K562 (cell line): Measurements from ENCODE around the gene ZNRF1. TPM values are rescaled to one million over a fixed set of nuclear protein-coding genes. Genes with fewer than 3 reads are reported as not detected.

ENCODE experiments used
- ATAC-seq: fragments of 200-7000 bp; cut with Tn5 transposase; 3 replicates; pipeline ENCODE4 v1.9.1; 2020; ENCODE audit warnings: moderate library complexity
- BruUV-seq: library from RNA; stranded (reverse); fragments of 400-500 nt; replicated peaks from 2 replicates; lab custom pipeline; 2021; lab: Mats Ljungman, UMichigan
- CTCF ChIA-PET: fragments of 300-600 bp; formaldehyde crosslinking; extraction: SDS; loops from one replicate; lab custom pipeline; 2021; ENCODE audit warnings: low intra/inter-chr PET ratio; lab: Yijun Ruan, JAX
- POLR2A ChIA-PET: fragments of 300-600, 350-650 bp; sonication (Branson Sonifier 250); formaldehyde crosslinking; extraction: SDS; loops from one replicate; lab custom pipeline; 2021; ENCODE audit warnings: antibody characterized with exemption, inconsistent platforms; lab: Yijun Ruan, JAX
- DNase-seq, 4 experiments: peaks; one replicate each; pipeline versions ENCODE4 v3.0.0 to v3.0.0-alpha.2; 2011 to 2018; ENCODE audit warnings: low spot score in 3 of 4, mixed read lengths in 3 of 4; ENCODE audit errors: extremely low read depth in 1 of 4
- FAIRE-seq: peaks from 2 replicates; lab custom pipeline; 2011; peaks lifted over from hg19 to GRCh38; lab: Jason Lieb, UNC
- H2AFZ ChIP-seq: 2 replicates; pipeline ENCODE4 v1.6.0; 2011; ENCODE audit warnings: low read depth, low read length, control low read depth, inconsistent platforms
- H3K27ac ChIP-seq: fragments of 200-600 bp; 3 replicates; pipeline ENCODE4 v1.8.0; 2011; ENCODE audit warnings: low read depth, mild to moderate bottlenecking, control low read depth, inconsistent platforms, low read length, moderate library complexity, mixed read lengths; ENCODE audit errors: extremely low read depth
- H3K27me3 ChIP-seq, 2 experiments: fragments of 300-600 bp in 1 of 2; 2 replicates in 1 of 2; 3 replicates in 1 of 2; pipeline versions ENCODE4 v1.6.0 to v1.8.0; 2011; ENCODE audit warnings: inconsistent platforms in 2 of 2, low read length in 2 of 2, mild to moderate bottlenecking in 1 of 2, mixed read lengths in 1 of 2, moderate library complexity in 1 of 2; ENCODE audit not compliant: control insufficient read depth in 2 of 2, insufficient read depth in 2 of 2
- H3K36me3 ChIP-seq: fragments of 300-600 bp; 3 replicates; pipeline ENCODE4 v1.8.0; 2011; ENCODE audit warnings: mild to moderate bottlenecking, low read length, inconsistent platforms; ENCODE audit not compliant: control insufficient read depth, insufficient read depth
- H3K4me1 ChIP-seq, 2 experiments: fragments of 200-600 bp in 1 of 2; replicated peaks in 1 of 2; 2 replicates in 1 of 2; 3 replicates in 1 of 2; pipeline versions ENCODE4 v1.5.1 to v1.8.0; 2011; ENCODE audit warnings: inconsistent platforms in 2 of 2, low read length in 2 of 2, mild to moderate bottlenecking in 1 of 2, mixed read lengths in 1 of 2, moderate library complexity in 1 of 2; ENCODE audit not compliant: control insufficient read depth in 2 of 2, insufficient read depth in 2 of 2
- H3K4me2 ChIP-seq: 2 replicates; pipeline ENCODE4 v1.6.1; 2011; ENCODE audit warnings: low read length, control low read depth, inconsistent platforms, mixed read lengths; ENCODE audit not compliant: insufficient read depth
- H3K4me3 ChIP-seq: fragments of 200-600 bp; sonication (generic), shearing (Covaris generic); 2 replicates; pipeline ENCODE4 v1.5.1; 2016; ENCODE audit warnings: control low read depth, inconsistent platforms
- H3K79me2 ChIP-seq: fragments of 200-600 bp; 3 replicates; pipeline ENCODE4 v1.8.0; 2011; ENCODE audit warnings: low read length, inconsistent platforms; ENCODE audit not compliant: control insufficient read depth, insufficient read depth
- H3K9ac ChIP-seq, 2 experiments: 2 replicates each; pipeline versions ENCODE4 v1.6.0 to v1.6.1; 2011; ENCODE audit warnings: low read depth in 2 of 2, low read length in 2 of 2, control low read depth in 1 of 2, inconsistent platforms in 1 of 2, mild to moderate bottlenecking in 1 of 2, mixed read lengths in 1 of 2; ENCODE audit not compliant: insufficient read depth in 1 of 2
- H3K9me1 ChIP-seq: one replicate; pipeline ENCODE4 v1.6.0; 2011; ENCODE audit warnings: inconsistent platforms, mild to moderate bottlenecking, low read length, moderate library complexity; ENCODE audit not compliant: control insufficient read depth, insufficient read depth
- H3K9me3 ChIP-seq: replicated peaks from 2 replicates; pipeline ENCODE4 v1.5.1; 2011; ENCODE audit warnings: low read depth, low read length, inconsistent platforms; ENCODE audit not compliant: control insufficient read depth, insufficient read depth
- H4K20me1 ChIP-seq: replicated peaks from 2 replicates; pipeline ENCODE4 v1.6.1; 2011; ENCODE audit warnings: low read length, inconsistent platforms, mixed read lengths; ENCODE audit not compliant: control insufficient read depth, insufficient read depth
- BACH1 ChIP-seq: fragments of 200-800 bp; sonication (Bioruptor generic); IDR thresholded peaks from 2 replicates; pipeline ENCODE4 v1.6.1; 2016; ENCODE audit warnings: missing genetic modification characterization, missing compliant biosample characterization
- CLOCK ChIP-seq: fragments of 250-450 bp; sonication (Bioruptor Pico); IDR thresholded peaks from 2 replicates; pipeline ENCODE4 v1.4.0; 2020; ENCODE audit warnings: mild to moderate bottlenecking, moderate library complexity, borderline replicate concordance
- EP400 ChIP-seq: fragments of 450-650 bp; IDR thresholded peaks from 2 replicates; pipeline ENCODE4 v1.6.1; 2017; ENCODE audit warnings: antibody characterized with exemption, mild to moderate bottlenecking, moderate library complexity
- MAZ ChIP-seq, 2 experiments: fragments of 450-650 bp in 1 of 2; sonication (generic) in 1 of 2; formaldehyde crosslinking; IDR thresholded peaks in 1 of 2; conservative IDR thresholded peaks in 1 of 2; 2 replicates each; pipeline versions ENCODE4 v1.4.0 to v1.5.0; 2020; ENCODE audit warnings: mild to moderate bottlenecking in 1 of 2, missing genetic modification reagents in 1 of 2
- MLLT1 ChIP-seq, 2 experiments: fragments of 450-650 bp; IDR thresholded peaks; 2 replicates each; pipeline ENCODE4 v1.6.1; 2016
- NFIC ChIP-seq: fragments of 450-650 bp; IDR thresholded peaks from 2 replicates; pipeline ENCODE4 v1.6.1; 2017; ENCODE audit warnings: mild to moderate bottlenecking, inconsistent platforms
- RBFOX2 ChIP-seq: fragments of 200-400 bp; formaldehyde crosslinking; IDR thresholded peaks from 2 replicates; pipeline ENCODE4 v1.6.1; 2017; ENCODE audit warnings: low read depth, mild to moderate bottlenecking, low read length, moderate library complexity
- SIN3A ChIP-seq, 2 experiments: fragments of 150-350 bp in 1 of 2; IDR thresholded peaks; 2 replicates each; pipeline ENCODE4 v1.6.1; 2011 to 2016; ENCODE audit warnings: borderline replicate concordance in 2 of 2, low read depth in 2 of 2, low read length in 2 of 2, mild to moderate bottlenecking in 2 of 2, moderate library complexity in 2 of 2; ENCODE audit not compliant: control insufficient read depth in 1 of 2
- YY1 ChIP-seq, 3 experiments: IDR thresholded peaks; 2 replicates each; pipeline ENCODE4 v1.6.1; 2011; ENCODE audit warnings: low read length in 2 of 3, mild to moderate bottlenecking in 2 of 3, moderate library complexity in 2 of 3, borderline replicate concordance in 1 of 3, control low read depth in 1 of 3, low read depth in 1 of 3; ENCODE audit not compliant: insufficient read depth in 3 of 3, insufficient replicate concordance in 2 of 3, control insufficient read depth in 1 of 3, insufficient read length in 1 of 3; ENCODE audit errors: extremely low read depth in 1 of 3
- ZNF830 ChIP-seq: fragments of 250-450 bp; sonication (Bioruptor Pico); IDR thresholded peaks from 2 replicates; pipeline ENCODE4 v1.5.0; 2021; ENCODE audit warnings: mild to moderate bottlenecking
- ZSCAN29 ChIP-seq: fragments of 450-650 bp; IDR thresholded peaks from 2 replicates; pipeline ENCODE4 v1.6.1; 2017
- WGBS: fragments of 100-300 bp; shearing (Covaris generic); methylation state at CpG from one replicate; pipeline ENCODE4 v1.1.6; 2016; ENCODE audit warnings: low coverage, mixed read lengths; ENCODE audit not compliant: insufficient coverage; ENCODE audit errors: missing lambda C conversion rate; 5-methylcytosine and 5-hydroxymethylcytosine counted together
- in situ Hi-C: fragments of 300-500 bp; cut with MboI; formaldehyde crosslinking; loops from 4 replicates; pipeline ENCODE4 v1.15.0; 2018; ENCODE audit warnings: inconsistent platforms, mixed read lengths
- intact Hi-C: fragments of 100-400 bp; cut with micrococcal nuclease; formaldehyde crosslinking; loops from 2 replicates; pipeline ENCODE4 v1.14.2; 2022
- polyA plus RNA-seq, 8 experiments: library from polyadenylated mRNA; depleted of rRNA in 4 of 8; stranded (reverse) in 5 of 8; unstranded in 3 of 8; fragments of >200 nt; fragmentation: Nextera tagmentation in 2 of 8; fragmentation: Illumina TruSeq in 1 of 8; extraction: Ambion mirVana in 2 of 8; extraction: Trizol in 1 of 8; gene quantifications; 2 replicates each; pipeline versions ENCODE4 v1.2.1 to v1.2.3, GENCODE V29; 2011 to 2014; ENCODE audit warnings: inconsistent platforms in 1 of 8, missing spikeins in 1 of 8
- total RNA-seq, 7 experiments: library from RNA; depleted of rRNA in 6 of 7; stranded (reverse); fragments of >200 nt in 6 of 7; fragmentation: Illumina TruSeq in 2 of 7; extraction: Trizol in 2 of 7; gene quantifications; 2 replicates each; pipeline versions ENCODE4 v1.2.1 to v1.2.3, GENCODE V29; 2011 to 2021; ENCODE audit warnings: low replicate concordance in 1 of 7
- TF ChIP-seq, protein P1 (sequence below): sonication (generic); formaldehyde crosslinking; IDR thresholded peaks from 2 replicates; pipeline ENCODE4 v1.9.0; 2022; ENCODE audit warnings: mild to moderate bottlenecking, missing genetic modification reagents
- TF ChIP-seq, protein P2 (sequence below): sonication (generic); formaldehyde crosslinking; IDR thresholded peaks from 2 replicates; pipeline ENCODE4 v1.8.0; 2022; ENCODE audit warnings: mild to moderate bottlenecking, missing genetic modification reagents

The ZNRF1 gene
- total and polyA plus RNA-seq, 9 of the 15 experiments (the other 6 are each of a cell fraction or from before 2014, with no cell fraction given) = 9.5 to 37.7 (median 20.0) TPM

GRCh38 chr16:74984529-74985296 lies 14.1 kb upstream of the ZNRF1 start, which contains the start of gene WDR59:
WDR59 (minus strand) TSS chr16:74985123; CDS start chr16:74985017, 106 bp downstream.
- in situ Hi-C loops = no loop called here
- H3K9ac ChIP-seq = peak within 1 kb of the TSS; percentile 86 to 96
- no peaks in the 10 kb centered on the region for H3K9me3 ChIP-seq
- TSS peak; percentile 83 for BruUV-seq
- DNase-seq (peak; percentile 95 to 100 (median 96)), ATAC-seq (peak; percentile 98), FAIRE-seq (peak; percentile 99)
- H3K9me1 ChIP-seq = no peaks in the 10 kb centered on the region
- H3K27me3 ChIP-seq = no peaks in the 10 kb centered on the region
- no peaks in the 10 kb centered on the region for H4K20me1 ChIP-seq
- ChIA-PET POLR2A (interaction anchor here (0.6 to 3.2 kb wide), 7 partner anchors 12 to 296 kb away, joined by 3 to 17 read pairs (median 3); partner anchors contain the start of gene ZNRF1), CTCF (no interaction called here)
- under 1% methylated on average over 34 of the region's 68 CpGs for WGBS
- H3K36me3 ChIP-seq = peaks cover 15% of the 10 kb centered on the region
- H3K27ac ChIP-seq = peak within 1 kb of the TSS; percentile 85
- H2AFZ ChIP-seq = peak within 1 kb of the TSS; percentile 91
- peaks cover 17 to 31% of the 10 kb centered on the region in 2 experiments for H3K4me1 ChIP-seq
- intact Hi-C loops = no loop called here
- peak within 1 kb of the TSS; percentile 89 for H3K4me3 ChIP-seq
- H3K79me2 ChIP-seq = peaks cover 40% of the 10 kb centered on the region
- peak within 1 kb of the TSS; percentile 99 for H3K4me2 ChIP-seq
- TF ChIP-seq YY1 (IDR thresholded peaks at IDR 0.05; ENCODE audit: borderline replicate concordance in 1 of 3, control insufficient read depth in 1 of 3, extremely low read depth in 1 of 3, insufficient read depth in 3 of 3, insufficient read length in 1 of 3, insufficient replicate concordance in 2 of 3, low read depth in 1 of 3, low read length in 2 of 3) (peak; percentile 23 to 64 (median 56)), NFIC (peak; percentile 29; the same call in 1 of the 2 replicates), BACH1 (tag) (no peak), CLOCK (no peak), ZNF830 (CRISPR knock-in tag) (no peak), RBFOX2 (peak; percentile 80), SIN3A (IDR thresholded peaks at IDR 0.05; ENCODE audit: borderline replicate concordance in 2 of 2, control insufficient read depth in 1 of 2, low read depth in 2 of 2, low read length in 2 of 2) (peak in 1 of 2 experiments; percentile 24; a peak in 2 of 4 replicates), EP400 (peak; percentile 69), ZSCAN29 (peak; percentile 70; the same call in 1 of the 2 replicates), MAZ (CRISPR knock-in tag; conservative IDR thresholded peaks at IDR 0.05 in 1 of 2, IDR thresholded peaks at IDR 0.05 in 1 of 2) (peak in 1 of 2 experiments; percentile 59; a peak in 1 of 4 replicates), MLLT1 (IDR thresholded peaks at IDR 0.05) (0 out of 4 replicates have a peak, but pooled peaks of 1 of the 2 experiments have one; percentile 21)
- TF ChIP-seq, protein P1, sequence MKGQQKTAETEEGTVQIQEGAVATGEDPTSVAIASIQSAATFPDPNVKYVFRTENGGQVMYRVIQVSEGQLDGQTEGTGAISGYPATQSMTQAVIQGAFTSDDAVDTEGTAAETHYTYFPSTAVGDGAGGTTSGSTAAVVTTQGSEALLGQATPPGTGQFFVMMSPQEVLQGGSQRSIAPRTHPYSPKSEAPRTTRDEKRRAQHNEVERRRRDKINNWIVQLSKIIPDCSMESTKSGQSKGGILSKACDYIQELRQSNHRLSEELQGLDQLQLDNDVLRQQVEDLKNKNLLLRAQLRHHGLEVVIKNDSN (CRISPR knock-in tag) = peak; percentile 65
- TF ChIP-seq, protein P2, sequence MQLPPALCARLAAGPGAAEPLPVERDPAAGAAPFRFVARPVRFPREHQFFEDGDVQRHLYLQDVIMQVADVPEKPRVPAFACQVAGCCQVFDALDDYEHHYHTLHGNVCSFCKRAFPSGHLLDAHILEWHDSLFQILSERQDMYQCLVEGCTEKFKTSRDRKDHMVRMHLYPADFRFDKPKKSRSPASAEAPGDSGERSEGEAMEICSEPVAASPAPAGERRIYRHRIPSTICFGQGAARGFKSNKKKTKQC (CRISPR knock-in tag) = peak; percentile 77; the same call in 1 of the 2 replicates
